Measurements from ENCODE around the gene IGLON5. TPM values are rescaled to one million over a fixed set of nuclear protein-coding genes. Genes with fewer than 3 reads are reported as not detected.

The IGLON5 gene
- total RNA-seq, 4 donors from 2014 or later, result 0.27 TPM; not detected in 3

- TF ChIP-seq, protein P1, sequence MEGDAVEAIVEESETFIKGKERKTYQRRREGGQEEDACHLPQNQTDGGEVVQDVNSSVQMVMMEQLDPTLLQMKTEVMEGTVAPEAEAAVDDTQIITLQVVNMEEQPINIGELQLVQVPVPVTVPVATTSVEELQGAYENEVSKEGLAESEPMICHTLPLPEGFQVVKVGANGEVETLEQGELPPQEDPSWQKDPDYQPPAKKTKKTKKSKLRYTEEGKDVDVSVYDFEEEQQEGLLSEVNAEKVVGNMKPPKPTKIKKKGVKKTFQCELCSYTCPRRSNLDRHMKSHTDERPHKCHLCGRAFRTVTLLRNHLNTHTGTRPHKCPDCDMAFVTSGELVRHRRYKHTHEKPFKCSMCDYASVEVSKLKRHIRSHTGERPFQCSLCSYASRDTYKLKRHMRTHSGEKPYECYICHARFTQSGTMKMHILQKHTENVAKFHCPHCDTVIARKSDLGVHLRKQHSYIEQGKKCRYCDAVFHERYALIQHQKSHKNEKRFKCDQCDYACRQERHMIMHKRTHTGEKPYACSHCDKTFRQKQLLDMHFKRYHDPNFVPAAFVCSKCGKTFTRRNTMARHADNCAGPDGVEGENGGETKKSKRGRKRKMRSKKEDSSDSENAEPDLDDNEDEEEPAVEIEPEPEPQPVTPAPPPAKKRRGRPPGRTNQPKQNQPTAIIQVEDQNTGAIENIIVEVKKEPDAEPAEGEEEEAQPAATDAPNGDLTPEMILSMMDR (IDR thresholded peaks at IDR 0.05), result no peak
- no peak for TF ChIP-seq POLR2A (IDR thresholded peaks at IDR 0.05)
- intact Hi-C loops (cut with DNase I; ENCODE audit: low total_unique reads), result no loop called here
- whole genome bisulfite sequencing, 2 donors, result 95 to 96% methylated on average over 16 of the region's 16 CpGs
- no peak for DNase-seq (ENCODE audit: low spot score in 2 of 2)
- H3K4me3 ChIP-seq (ENCODE audit: low read depth, poor library complexity, severe bottlenecking), result no peak overlapping the region
Observed at GRCh38 chr19:51352783-51353360, 41.4 kb downstream of the IGLON5 start.

- no peak for DNase-seq (ENCODE audit: low spot score in 2 of 2)
- no peak overlapping the region for H3K4me3 ChIP-seq (ENCODE audit: low read depth, poor library complexity, severe bottlenecking)
- TF ChIP-seq POLR2A (IDR thresholded peaks at IDR 0.05), result no peak
- TF ChIP-seq, protein P1 (IDR thresholded peaks at IDR 0.05), result no peak
- intact Hi-C loops (cut with DNase I; ENCODE audit: low total_unique reads), result no loop called here
- 77 to 88% methylated on average over 10 to 12 of the region's 12 CpGs for WGBS, 2 donors
Observed at GRCh38 chr19:51354103-51354741, 42.8 kb downstream of the IGLON5 start.

DNA sequence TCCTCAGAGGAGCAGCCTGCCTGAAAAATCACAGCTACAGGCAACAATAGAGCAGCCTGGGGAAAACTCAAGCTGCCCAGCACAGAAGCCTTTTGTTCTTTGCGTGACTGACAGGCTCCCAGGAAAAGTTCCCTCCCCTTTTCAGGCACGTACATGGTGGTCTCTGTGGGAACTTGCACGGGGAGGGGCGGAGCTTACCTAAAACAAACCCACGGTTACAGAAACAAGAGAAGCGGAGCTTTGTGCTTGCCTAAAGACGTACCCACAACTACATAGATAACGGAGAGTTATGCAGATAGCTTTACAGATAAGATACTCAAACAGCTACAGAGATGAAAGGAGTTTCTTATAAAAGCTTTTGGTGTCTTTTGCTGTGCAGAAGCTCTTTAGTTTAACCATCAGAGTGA is 43.3 kb downstream of the IGLON5 start:
- 56 to 57% methylated on average over 8 of the region's 8 CpGs for WGBS, 2 donors
- no peak for TF ChIP-seq POLR2A (IDR thresholded peaks at IDR 0.05)
- TF ChIP-seq, protein P1 (IDR thresholded peaks at IDR 0.05), result no peak
- intact Hi-C loops (cut with DNase I; ENCODE audit: low total_unique reads), result no loop called here
- DNase-seq (ENCODE audit: low spot score in 2 of 2), result no peak
- no peak overlapping the region for H3K4me3 ChIP-seq (ENCODE audit: low read depth, poor library complexity, severe bottlenecking)

DNA sequence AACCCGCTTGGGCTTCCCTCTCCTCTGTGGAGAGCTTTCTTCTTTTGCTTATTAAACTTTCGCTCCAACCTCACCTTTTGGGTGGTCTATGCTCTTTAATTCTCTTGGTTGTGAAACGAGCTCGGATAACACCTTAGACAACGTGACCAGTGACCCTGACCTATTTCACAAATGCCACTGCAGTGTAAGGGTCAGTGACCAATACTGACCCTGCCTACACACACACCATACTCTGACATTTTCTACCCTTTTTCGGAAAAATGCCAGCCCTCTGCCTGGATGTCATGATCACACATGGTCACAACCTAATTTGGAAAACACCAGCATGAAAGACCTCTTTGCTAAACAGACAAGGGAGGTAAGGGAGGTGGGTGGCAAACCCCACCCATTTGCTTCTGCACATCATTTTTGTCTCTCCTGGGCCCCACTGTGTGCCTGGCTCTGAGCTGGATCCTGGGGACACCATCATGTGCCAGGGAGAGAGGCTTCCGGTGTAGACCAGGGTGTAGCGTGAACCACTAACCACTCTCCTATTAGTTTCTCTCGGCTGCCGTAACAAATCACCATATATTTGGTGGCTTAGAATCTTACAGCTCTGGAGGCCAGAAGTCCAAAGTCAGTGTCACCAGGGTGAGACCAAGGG is 44.8 kb downstream of the IGLON5 start:
- TF ChIP-seq, protein P1 (IDR thresholded peaks at IDR 0.05), result no peak
- no peak for TF ChIP-seq POLR2A (IDR thresholded peaks at IDR 0.05)
- intact Hi-C loops (cut with DNase I; ENCODE audit: low total_unique reads), result no loop called here
- WGBS, 2 donors, result 95 to 96% methylated on average over 10 of the region's 10 CpGs
- DNase-seq (ENCODE audit: low spot score in 2 of 2), result no peak
- H3K4me3 ChIP-seq (ENCODE audit: low read depth, poor library complexity, severe bottlenecking), result no peak overlapping the region

DNA sequence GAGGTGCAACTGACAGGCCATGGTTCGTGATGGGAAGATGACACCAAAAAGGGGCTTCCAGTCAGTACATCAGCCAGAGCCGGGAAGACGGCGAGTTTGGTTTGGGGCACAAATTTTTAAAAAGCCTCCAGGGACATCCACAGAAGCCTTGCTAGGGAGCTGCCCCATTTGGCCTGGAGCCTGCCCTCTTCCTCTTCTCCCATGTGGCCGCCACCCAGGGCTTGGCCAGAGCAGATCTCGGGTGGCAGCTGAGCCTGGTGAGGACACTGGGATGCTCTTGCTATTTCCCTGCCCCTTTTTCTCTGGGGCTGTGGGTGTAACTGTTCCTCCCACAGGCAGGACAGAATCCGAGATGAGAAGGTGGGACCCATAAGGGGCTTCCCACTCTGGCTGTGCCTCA is 46.5 kb downstream of the IGLON5 start:
- 69 to 76% methylated on average over 7 of the region's 7 CpGs for WGBS, 2 donors
- TF ChIP-seq, protein P1 (IDR thresholded peaks at IDR 0.05), result no peak
- no peak for TF ChIP-seq POLR2A (IDR thresholded peaks at IDR 0.05)
- H3K4me3 ChIP-seq (ENCODE audit: low read depth, poor library complexity, severe bottlenecking), result no peak overlapping the region
- intact Hi-C loops (cut with DNase I; ENCODE audit: low total_unique reads), result no loop called here
- no peak for DNase-seq (ENCODE audit: low spot score in 2 of 2)
